ENCODE results near the gene TRAPPC5. TPM values are rescaled to one million over a fixed set of nuclear protein-coding genes. Genes with fewer than 3 reads are reported as not detected.

TRAPPC5 gene
- total RNA-seq, 3 donors from 2014 or later, result 72.5 to 97.0 (median 91.1) TPM

GRCh38 chr19:7672522-7672921 lies 8.1 kb upstream of the TRAPPC5 start:
- H3K9me3 ChIP-seq, result no peaks in the 10 kb centered on the region
- intact Hi-C loops (cut with DNase I, micrococcal nuclease), result no loop called here
- H3K4me1 ChIP-seq (ENCODE audit: low read depth), result no peaks in the 10 kb centered on the region
- DNase-seq (no peak), ATAC-seq (no peak)
- H3K36me3 ChIP-seq (ENCODE audit: low read depth), result no peaks in the 10 kb centered on the region
- H3K4me3 ChIP-seq, result no peak overlapping the region
- no peak for TF ChIP-seq CTCF (IDR thresholded peaks at IDR 0.05)

- intact Hi-C loops (cut with DNase I, micrococcal nuclease), result no loop called here
- H3K4me1 ChIP-seq (ENCODE audit: low read depth), result no peaks in the 10 kb centered on the region
- no peak for TF ChIP-seq CTCF (IDR thresholded peaks at IDR 0.05)
- ATAC-seq, result peak; percentile 93
- peak; percentile 76 to 81 (median 80) for DNase-seq
- no peak overlapping the region for H3K4me3 ChIP-seq
- H3K36me3 ChIP-seq (ENCODE audit: low read depth), result no peaks in the 10 kb centered on the region
- no peaks in the 10 kb centered on the region for H3K9me3 ChIP-seq
Measured at GRCh38 chr19:7674010-7675005, 6.3 kb upstream of the TRAPPC5 start.

- no peak for TF ChIP-seq CTCF (IDR thresholded peaks at IDR 0.05)
- intact Hi-C loops (cut with DNase I, micrococcal nuclease), result no loop called here
- DNase-seq (no peak), ATAC-seq (no peak)
- Histone ChIP-seq H3K4me1 (ENCODE audit: low read depth) (peaks cover under 1% of the 10 kb centered on the region), H3K4me3 (no peak overlapping the region), H3K36me3 (ENCODE audit: low read depth) (no peaks in the 10 kb centered on the region), H3K9me3 (no peaks in the 10 kb centered on the region)
Measured at GRCh38 chr19:7676376-7676775, 4.3 kb upstream of the TRAPPC5 start.

- TF ChIP-seq CTCF (IDR thresholded peaks at IDR 0.05), result no peak
- DNase-seq, result no peak
- peaks cover 5% of the 10 kb centered on the region for H3K4me1 ChIP-seq (ENCODE audit: low read depth)
- no peaks in the 10 kb centered on the region for H3K9me3 ChIP-seq
- intact Hi-C loops (cut with DNase I, micrococcal nuclease), result no loop called here
- no peaks in the 10 kb centered on the region for H3K36me3 ChIP-seq (ENCODE audit: low read depth)
- H3K4me3 ChIP-seq, result no peak within 1 kb of the TSS
- no peak for ATAC-seq
Measured at GRCh38 chr19:7676854-7677253, 3.8 kb upstream of the TRAPPC5 start, which contains the start of gene MCEMP1. TSS of gene MCEMP1 (plus strand) at chr19:7677090. CDS start at chr19:7677121, 31 bp downstream.

- intact Hi-C loops (cut with DNase I, micrococcal nuclease), result no loop called here
- no peak overlapping the region for H3K4me3 ChIP-seq
Measured at GRCh38 chr19:7677669-7678311, 2.8 kb upstream of the TRAPPC5 start.

More at GRCh38 chr19:7677669-7678311, 2.8 kb upstream of the TRAPPC5 start:
- no peaks in the 10 kb centered on the region for H3K9me3 ChIP-seq
- TF ChIP-seq CTCF (IDR thresholded peaks at IDR 0.05), result no peak
- ATAC-seq, result no peak
- DNase-seq, result no peak
- peaks cover 10% of the 10 kb centered on the region for H3K4me1 ChIP-seq (ENCODE audit: low read depth)
- H3K36me3 ChIP-seq (ENCODE audit: low read depth), result no peaks in the 10 kb centered on the region

Measured in mucosa of descending colon (tissue), 3 donors.